ENCODE data around the gene TIPARP.

GRCh38 chr3:156682963-156683362 lies 8.6 kb downstream of the TIPARP start:
- TF ChIP-seq CTCF (IDR thresholded peaks at IDR 0.05) (no peak), POLR2AphosphoS5 (IDR thresholded peaks at IDR 0.05; ENCODE audit: low read depth, low read length) (no peak), YY1 (IDR thresholded peaks at IDR 0.05; ENCODE audit: low read depth) (no peak), MAX (IDR thresholded peaks at IDR 0.05; ENCODE audit: low read depth) (no peak), REST (IDR thresholded peaks at IDR 0.05; ENCODE audit: low read depth, low read length) (no peak), RAD21 (IDR thresholded peaks at IDR 0.05; ENCODE audit: low read length) (no peak), JUND (IDR thresholded peaks at IDR 0.05) (no peak), RCOR1 (IDR thresholded peaks at IDR 0.05; ENCODE audit: low read length) (no peak), NFIC (IDR thresholded peaks at IDR 0.05; ENCODE audit: borderline replicate concordance) (no peak), CHD2 (IDR thresholded peaks at IDR 0.05; ENCODE audit: low read length, partially characterized antibody) (no peak), SMC3 (IDR thresholded peaks at IDR 0.05; ENCODE audit: low read depth, low read length) (no peak), EZH2phosphoT487 (IDR thresholded peaks at IDR 0.05; ENCODE audit: borderline replicate concordance, low read depth) (no peak), TAF1 (IDR thresholded peaks at IDR 0.05; ENCODE audit: borderline replicate concordance, low read depth, low read length) (no peak), FOXM1 (IDR thresholded peaks at IDR 0.05; ENCODE audit: low read depth) (no peak)

All from SK-N-SH (cell line).